Measurements from ENCODE around the gene IQGAP3.

DNA sequence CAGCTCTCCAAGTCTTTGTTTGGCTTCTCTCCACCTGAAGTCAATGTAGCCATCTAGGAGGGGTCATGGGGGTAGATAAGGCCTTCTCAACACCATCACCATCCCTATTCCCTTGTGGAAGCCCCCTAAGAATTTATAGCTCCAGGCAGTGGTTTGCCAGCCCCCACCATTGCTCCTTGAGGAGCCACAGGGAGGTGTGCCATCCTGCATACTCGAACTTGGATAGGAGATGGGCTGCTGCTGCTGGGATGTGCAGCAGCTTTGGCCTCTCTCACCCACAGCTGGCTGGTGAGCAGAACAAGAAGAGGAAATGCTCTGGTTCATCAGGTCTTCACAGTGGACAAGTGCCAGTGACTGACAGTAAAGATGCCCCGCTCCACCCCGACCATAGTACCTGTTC lies 24.1 kb upstream of the IQGAP3 start:
- TF ChIP-seq, protein P1, sequence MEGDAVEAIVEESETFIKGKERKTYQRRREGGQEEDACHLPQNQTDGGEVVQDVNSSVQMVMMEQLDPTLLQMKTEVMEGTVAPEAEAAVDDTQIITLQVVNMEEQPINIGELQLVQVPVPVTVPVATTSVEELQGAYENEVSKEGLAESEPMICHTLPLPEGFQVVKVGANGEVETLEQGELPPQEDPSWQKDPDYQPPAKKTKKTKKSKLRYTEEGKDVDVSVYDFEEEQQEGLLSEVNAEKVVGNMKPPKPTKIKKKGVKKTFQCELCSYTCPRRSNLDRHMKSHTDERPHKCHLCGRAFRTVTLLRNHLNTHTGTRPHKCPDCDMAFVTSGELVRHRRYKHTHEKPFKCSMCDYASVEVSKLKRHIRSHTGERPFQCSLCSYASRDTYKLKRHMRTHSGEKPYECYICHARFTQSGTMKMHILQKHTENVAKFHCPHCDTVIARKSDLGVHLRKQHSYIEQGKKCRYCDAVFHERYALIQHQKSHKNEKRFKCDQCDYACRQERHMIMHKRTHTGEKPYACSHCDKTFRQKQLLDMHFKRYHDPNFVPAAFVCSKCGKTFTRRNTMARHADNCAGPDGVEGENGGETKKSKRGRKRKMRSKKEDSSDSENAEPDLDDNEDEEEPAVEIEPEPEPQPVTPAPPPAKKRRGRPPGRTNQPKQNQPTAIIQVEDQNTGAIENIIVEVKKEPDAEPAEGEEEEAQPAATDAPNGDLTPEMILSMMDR (IDR thresholded peaks at IDR 0.05) = no peak
- TF ChIP-seq EP300 (IDR thresholded peaks at IDR 0.05) (no peak), POLR2A (IDR thresholded peaks at IDR 0.05) (no peak)
